Gastroesophageal sphincter (tissue), 3 donors: ENCODE results near the gene DISP2.

ENCODE experiments used
- CTCF ChIP-seq, 4 experiments: fragments of 200-600 bp in 2 of 4; fragments of 450-650 bp in 2 of 4; sonication (generic) in 1 of 4; IDR thresholded peaks; one replicate each; pipeline ENCODE4 v1.5.1; 2017 to 2019; ENCODE audit warnings: antibody characterized with exemption in 4 of 4, mild to moderate bottlenecking in 2 of 4, moderate library complexity in 2 of 4
- EP300 ChIP-seq: sonication (generic); formaldehyde crosslinking; IDR thresholded peaks from one replicate; pipeline ENCODE4 v1.6.1; 2017; ENCODE audit warnings: antibody characterized with exemption, mild to moderate bottlenecking
- POLR2A ChIP-seq, 2 donors: fragments of 450-650 bp; IDR thresholded peaks; one replicate each; pipeline ENCODE4 v1.6.1; 2017; ENCODE audit warnings: antibody characterized with exemption in 2 of 2, mild to moderate bottlenecking in 2 of 2, moderate library complexity in 1 of 2
- POLR2AphosphoS5 ChIP-seq: sonication (generic); formaldehyde crosslinking; IDR thresholded peaks from one replicate; pipeline ENCODE4 v1.6.1; 2017; ENCODE audit warnings: antibody characterized with exemption

GRCh38 chr15:40358471-40359353, 693 bp downstream of the DISP2 start:
- no peak for TF ChIP-seq CTCF (IDR thresholded peaks at IDR 0.05)
- TF ChIP-seq POLR2AphosphoS5 = no peak
- no peak for TF ChIP-seq POLR2A (IDR thresholded peaks at IDR 0.05)
- TF ChIP-seq EP300 = no peak
